Endothelial cell of umbilical vein (primary cell): ENCODE data around the gene PID1.

Source experiments
- EZH2 ChIP-seq: IDR thresholded peaks from 2 replicates; pipeline ENCODE4 v1.6.1; 2012; ENCODE audit warnings: borderline replicate concordance, low read depth, mild to moderate bottlenecking, moderate library complexity, low read length, inconsistent platforms; ENCODE audit not compliant: severe bottlenecking
- FOS ChIP-seq: IDR thresholded peaks from 2 replicates; pipeline ENCODE4 v1.6.1; 2011; ENCODE audit warnings: mild to moderate bottlenecking, low read length, moderate library complexity, borderline replicate concordance; ENCODE audit not compliant: insufficient read depth
- GATA2 ChIP-seq: IDR thresholded peaks from 2 replicates; pipeline ENCODE4 v1.7.0; 2011; ENCODE audit warnings: low read depth, mild to moderate bottlenecking, moderate library complexity, mixed read lengths, low read length; ENCODE audit not compliant: insufficient read length, insufficient read depth
- JUN ChIP-seq: IDR thresholded peaks from 2 replicates; pipeline ENCODE4 v1.6.1; 2011; ENCODE audit warnings: borderline replicate concordance, low read depth; ENCODE audit not compliant: insufficient read length, insufficient read depth
- MYC ChIP-seq: IDR thresholded peaks from one replicate; pipeline ENCODE4 v1.6.1; 2011; ENCODE audit warnings: mild to moderate bottlenecking, low read depth, low read length
- POLR2A ChIP-seq: IDR thresholded peaks from 2 replicates; pipeline ENCODE4 v1.6.1; 2012; ENCODE audit warnings: low read depth, mild to moderate bottlenecking, control low read depth, low read length
- POLR2AphosphoS5 ChIP-seq: IDR thresholded peaks from 2 replicates; pipeline ENCODE4 v1.6.1; 2012; ENCODE audit warnings: low read depth, mild to moderate bottlenecking, control low read depth, low read length, moderate library complexity; ENCODE audit not compliant: insufficient read depth
- TF ChIP-seq, protein P1 (sequence below), 2 donors: IDR thresholded peaks; 1 replicate in 1 of 2; 2 replicates in 1 of 2; pipeline ENCODE4 v1.5.1; 2011; ENCODE audit warnings: low read length in 2 of 2, mild to moderate bottlenecking in 2 of 2, moderate library complexity in 2 of 2, control low read depth in 1 of 2, inconsistent platforms in 1 of 2, low read depth in 1 of 2; ENCODE audit not compliant: insufficient read depth in 1 of 2; ENCODE audit errors: extremely low read depth in 1 of 2
- TF ChIP-seq, protein P2 (sequence below): IDR thresholded peaks from 2 replicates; pipeline ENCODE4 v1.6.1; 2011; ENCODE audit not compliant: insufficient read depth, insufficient read length

DNA sequence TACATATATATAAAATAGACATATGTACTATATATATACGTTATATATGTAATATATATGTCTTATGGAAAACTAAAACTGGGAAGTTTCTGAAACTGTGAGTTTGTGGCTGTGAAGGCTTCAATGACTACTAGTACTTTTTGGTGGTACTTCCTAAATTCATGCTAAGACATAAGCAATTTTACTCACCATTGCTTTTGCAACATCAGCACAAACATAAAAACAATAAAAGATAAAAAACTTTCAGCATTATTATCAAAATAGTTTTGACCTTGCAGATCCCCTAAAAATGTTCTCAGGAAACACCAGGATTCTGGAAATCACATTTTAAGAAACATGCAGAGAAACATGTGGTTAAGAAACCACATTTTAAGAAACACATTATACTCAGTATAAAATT is 269.9 kb downstream of the PID1 start:
- TF ChIP-seq POLR2A (no peak), EZH2 (no peak), JUN (no peak), POLR2AphosphoS5 (no peak), FOS (no peak), GATA2 (no peak), MYC (no peak)
- TF ChIP-seq, protein P1, sequence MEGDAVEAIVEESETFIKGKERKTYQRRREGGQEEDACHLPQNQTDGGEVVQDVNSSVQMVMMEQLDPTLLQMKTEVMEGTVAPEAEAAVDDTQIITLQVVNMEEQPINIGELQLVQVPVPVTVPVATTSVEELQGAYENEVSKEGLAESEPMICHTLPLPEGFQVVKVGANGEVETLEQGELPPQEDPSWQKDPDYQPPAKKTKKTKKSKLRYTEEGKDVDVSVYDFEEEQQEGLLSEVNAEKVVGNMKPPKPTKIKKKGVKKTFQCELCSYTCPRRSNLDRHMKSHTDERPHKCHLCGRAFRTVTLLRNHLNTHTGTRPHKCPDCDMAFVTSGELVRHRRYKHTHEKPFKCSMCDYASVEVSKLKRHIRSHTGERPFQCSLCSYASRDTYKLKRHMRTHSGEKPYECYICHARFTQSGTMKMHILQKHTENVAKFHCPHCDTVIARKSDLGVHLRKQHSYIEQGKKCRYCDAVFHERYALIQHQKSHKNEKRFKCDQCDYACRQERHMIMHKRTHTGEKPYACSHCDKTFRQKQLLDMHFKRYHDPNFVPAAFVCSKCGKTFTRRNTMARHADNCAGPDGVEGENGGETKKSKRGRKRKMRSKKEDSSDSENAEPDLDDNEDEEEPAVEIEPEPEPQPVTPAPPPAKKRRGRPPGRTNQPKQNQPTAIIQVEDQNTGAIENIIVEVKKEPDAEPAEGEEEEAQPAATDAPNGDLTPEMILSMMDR (IDR thresholded peaks at IDR 0.05; ENCODE audit: extremely low read depth in 1 of 2, insufficient read depth in 1 of 2, low read depth in 1 of 2, low read length in 2 of 2), result no peak
- TF ChIP-seq, protein P2, sequence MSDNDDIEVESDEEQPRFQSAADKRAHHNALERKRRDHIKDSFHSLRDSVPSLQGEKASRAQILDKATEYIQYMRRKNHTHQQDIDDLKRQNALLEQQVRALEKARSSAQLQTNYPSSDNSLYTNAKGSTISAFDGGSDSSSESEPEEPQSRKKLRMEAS, result no peak
